ENCODE results near the gene TNFRSF18. TPM values are rescaled to one million over a fixed set of nuclear protein-coding genes. Genes with fewer than 3 reads are reported as not detected.
A peak's percentile ranks its signal among the peaks of the same experiment; 100 is the strongest.

TNFRSF18 gene, protein sequence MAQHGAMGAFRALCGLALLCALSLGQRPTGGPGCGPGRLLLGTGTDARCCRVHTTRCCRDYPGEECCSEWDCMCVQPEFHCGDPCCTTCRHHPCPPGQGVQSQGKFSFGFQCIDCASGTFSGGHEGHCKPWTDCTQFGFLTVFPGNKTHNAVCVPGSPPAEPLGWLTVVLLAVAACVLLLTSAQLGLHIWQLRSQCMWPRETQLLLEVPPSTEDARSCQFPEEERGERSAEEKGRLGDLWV
- total RNA-seq = 1 to 10 TPM; 1.6 to 2.2 (median 2.2) TPM
- long read RNA-seq, donor 1, partial matches to known transcripts = 1 of 6 reads
- long read RNA-seq, donor 1, other reads (novel, unspliced or antisense) = 1 of 6 reads
- long read RNA-seq, donor 2, partial matches to known transcripts = 0 of 5 reads
- long read RNA-seq, donor 2, other reads (novel, unspliced or antisense) = 2 of 5 reads

DNA sequence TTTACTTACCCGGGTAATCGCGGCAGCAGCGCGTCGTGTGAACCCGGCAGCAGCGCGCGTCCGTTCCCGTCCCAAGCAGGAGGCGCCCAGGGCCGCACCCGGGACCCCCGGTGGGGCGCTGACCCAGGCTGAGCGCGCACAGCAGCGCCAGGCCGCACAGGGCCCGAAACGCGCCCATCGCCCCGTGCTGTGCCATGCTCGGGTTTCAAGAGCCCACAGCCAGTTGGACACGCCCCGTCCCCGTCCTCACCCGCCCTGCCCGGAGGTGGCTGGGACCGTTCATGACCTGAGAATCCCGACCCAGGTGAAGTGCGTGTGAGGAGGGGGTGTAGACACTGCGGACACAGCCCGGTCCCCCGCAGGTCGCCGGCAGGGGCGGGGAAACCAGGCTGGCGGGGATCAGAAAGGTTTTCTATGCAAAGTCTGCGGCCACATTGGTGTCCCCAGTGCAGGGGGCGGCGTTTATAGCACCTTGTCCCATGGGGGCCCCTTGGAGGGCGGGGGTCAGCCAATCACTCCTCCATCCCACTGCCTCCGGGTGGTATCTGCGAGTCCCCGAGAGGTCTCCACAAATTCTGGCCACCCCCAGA, at the start of gene TNFRSF18:
TNFRSF18 (minus strand) TSS at position 217 of the 590 bp plus-strand sequence; CDS start at position 196, 21 bp downstream.
- Histone ChIP-seq H3K9me3 (no peaks in the 10 kb centered on the region), H3K36me3 (ENCODE audit: low read depth) (no peaks in the 10 kb centered on the region), H3K4me3 (no peak within 1 kb of the TSS), H3K4me1 (ENCODE audit: low read depth) (peaks cover 14% of the 10 kb centered on the region)
- DNase-seq (peak; percentile 54 to 69 (median 66)), ATAC-seq (peak; percentile 44)
- intact Hi-C loops (cut with DNase I, micrococcal nuclease) = no loop called here
- TF ChIP-seq, protein P1, sequence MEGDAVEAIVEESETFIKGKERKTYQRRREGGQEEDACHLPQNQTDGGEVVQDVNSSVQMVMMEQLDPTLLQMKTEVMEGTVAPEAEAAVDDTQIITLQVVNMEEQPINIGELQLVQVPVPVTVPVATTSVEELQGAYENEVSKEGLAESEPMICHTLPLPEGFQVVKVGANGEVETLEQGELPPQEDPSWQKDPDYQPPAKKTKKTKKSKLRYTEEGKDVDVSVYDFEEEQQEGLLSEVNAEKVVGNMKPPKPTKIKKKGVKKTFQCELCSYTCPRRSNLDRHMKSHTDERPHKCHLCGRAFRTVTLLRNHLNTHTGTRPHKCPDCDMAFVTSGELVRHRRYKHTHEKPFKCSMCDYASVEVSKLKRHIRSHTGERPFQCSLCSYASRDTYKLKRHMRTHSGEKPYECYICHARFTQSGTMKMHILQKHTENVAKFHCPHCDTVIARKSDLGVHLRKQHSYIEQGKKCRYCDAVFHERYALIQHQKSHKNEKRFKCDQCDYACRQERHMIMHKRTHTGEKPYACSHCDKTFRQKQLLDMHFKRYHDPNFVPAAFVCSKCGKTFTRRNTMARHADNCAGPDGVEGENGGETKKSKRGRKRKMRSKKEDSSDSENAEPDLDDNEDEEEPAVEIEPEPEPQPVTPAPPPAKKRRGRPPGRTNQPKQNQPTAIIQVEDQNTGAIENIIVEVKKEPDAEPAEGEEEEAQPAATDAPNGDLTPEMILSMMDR (IDR thresholded peaks at IDR 0.05) = no peak

DNA sequence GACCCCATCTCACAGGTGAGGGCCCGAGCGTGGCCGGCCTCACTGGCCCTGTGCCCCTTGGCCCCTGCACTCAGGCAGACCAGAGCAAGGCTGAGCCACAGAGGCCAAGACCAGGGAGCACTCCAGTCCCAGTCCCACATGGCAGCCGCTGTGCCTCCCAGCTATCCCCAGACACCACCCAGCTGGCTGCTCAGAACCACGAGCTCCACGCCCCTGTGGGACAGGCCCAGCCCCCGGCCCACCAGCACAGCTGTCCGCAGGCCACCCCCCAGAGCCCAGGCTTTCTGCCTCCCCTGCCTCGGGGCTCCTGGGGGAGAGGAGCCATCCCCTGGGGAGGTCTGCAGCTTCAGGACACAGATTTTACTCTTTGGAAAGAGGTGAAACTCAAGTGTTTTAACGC, 49.2 kb upstream of the TNFRSF18 start:
- no peak overlapping the region for H3K4me3 ChIP-seq
- intact Hi-C loops (cut with DNase I, micrococcal nuclease) = loop anchor here in 1 of 2 donors (10.0 kb wide), 1 partner anchor 131 kb away; no protein-coding TSS in a partner anchor
- H3K4me1 ChIP-seq (ENCODE audit: low read depth) = no peaks in the 10 kb centered on the region
- TF ChIP-seq, protein P1 (IDR thresholded peaks at IDR 0.05) = no peak
- peaks cover 6% of the 10 kb centered on the region for H3K36me3 ChIP-seq (ENCODE audit: low read depth)
- DNase-seq (no peak), ATAC-seq (no peak)
- H3K9me3 ChIP-seq = no peaks in the 10 kb centered on the region

DNA sequence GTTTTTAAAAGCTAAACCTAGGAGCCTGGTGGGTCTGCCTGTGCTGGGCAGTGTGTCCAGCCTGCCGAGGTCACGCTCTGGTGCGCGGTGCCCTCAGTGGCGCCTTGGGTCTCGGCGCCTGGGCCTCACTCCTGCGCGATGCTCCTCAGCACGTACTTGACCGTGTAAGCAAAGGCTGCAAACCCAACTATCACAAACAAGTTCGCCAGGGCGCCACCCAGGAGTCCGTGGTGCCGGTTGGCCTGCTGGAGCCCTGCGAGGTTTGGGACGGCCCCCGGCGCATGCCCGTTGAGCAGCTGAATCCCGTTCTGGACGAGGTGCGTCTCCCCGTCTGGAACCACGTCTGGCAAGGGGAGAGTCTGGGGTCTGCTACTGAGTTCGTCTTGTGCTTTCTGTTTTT, 48.7 kb upstream of the TNFRSF18 start:
- peaks cover 6% of the 10 kb centered on the region for H3K36me3 ChIP-seq (ENCODE audit: low read depth)
- TF ChIP-seq, protein P1 (IDR thresholded peaks at IDR 0.05) = no peak
- H3K9me3 ChIP-seq = no peaks in the 10 kb centered on the region
- ATAC-seq = no peak
- H3K4me3 ChIP-seq = no peak overlapping the region
- intact Hi-C loops (cut with DNase I, micrococcal nuclease) = loop anchor here in 1 of 2 donors (10.0 kb wide), 1 partner anchor 130 kb away; no protein-coding TSS in a partner anchor
- H3K4me1 ChIP-seq (ENCODE audit: low read depth) = no peaks in the 10 kb centered on the region
- no peak for DNase-seq

DNA sequence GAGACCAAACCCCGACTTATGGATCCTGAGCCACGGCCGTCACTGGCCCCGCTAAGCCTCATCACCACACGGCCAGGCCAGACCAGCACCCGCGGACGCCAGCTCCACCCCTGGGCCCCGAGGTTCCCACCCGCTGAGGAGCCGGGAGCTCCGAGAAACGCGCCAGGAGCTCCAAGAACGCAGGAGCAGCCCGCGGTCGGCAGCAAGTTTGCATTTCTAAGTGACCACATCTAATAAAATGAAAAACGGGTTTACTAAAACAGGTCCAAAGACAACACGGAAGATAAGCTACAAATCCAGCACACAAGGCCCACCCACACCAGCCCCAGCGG, 48.2 kb upstream of the TNFRSF18 start:
- no peak overlapping the region for H3K4me3 ChIP-seq
- TF ChIP-seq, protein P1 (IDR thresholded peaks at IDR 0.05) = no peak
- H3K36me3 ChIP-seq (ENCODE audit: low read depth) = peaks cover 6% of the 10 kb centered on the region
- no peaks in the 10 kb centered on the region for H3K4me1 ChIP-seq (ENCODE audit: low read depth)
- intact Hi-C loops (cut with DNase I, micrococcal nuclease) = loop anchor here in 1 of 2 donors (10.0 kb wide), 1 partner anchor 130 kb away; no protein-coding TSS in a partner anchor
- DNase-seq = no peak
- ATAC-seq = no peak
- H3K9me3 ChIP-seq = no peaks in the 10 kb centered on the region

DNA sequence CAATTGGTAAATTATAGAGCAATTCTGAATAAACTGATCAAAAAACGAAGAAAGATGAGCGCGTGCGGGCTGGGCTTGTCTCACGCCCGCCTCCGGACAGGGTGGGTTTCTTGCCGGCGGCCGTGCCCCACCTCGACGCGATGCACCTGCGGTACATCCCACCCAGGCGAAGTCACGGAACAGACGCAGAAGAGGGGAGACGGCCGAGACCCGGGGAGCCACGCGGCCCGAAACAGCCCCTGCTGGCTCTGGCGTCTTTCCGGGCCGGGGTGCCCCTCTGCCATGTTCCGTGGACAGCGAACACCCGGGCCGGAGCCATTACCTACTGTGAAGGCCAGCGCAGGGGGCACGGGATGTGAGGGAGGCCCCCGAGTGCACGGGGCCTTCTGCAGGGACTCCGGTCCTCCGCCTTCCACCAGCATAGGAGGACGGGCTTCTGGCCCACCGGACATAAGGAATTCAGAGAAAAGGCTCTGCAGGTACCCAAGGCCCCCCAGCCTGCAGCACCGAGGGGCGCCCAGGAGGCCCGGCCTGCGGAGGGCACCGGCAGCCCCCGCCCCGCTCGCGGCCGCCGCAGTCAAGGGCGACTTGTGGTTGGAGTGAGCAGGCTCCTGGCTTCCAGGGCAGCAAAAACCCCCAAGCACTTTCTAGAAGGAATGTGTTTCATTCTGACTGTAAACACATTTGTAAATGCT, 47.7 kb upstream of the TNFRSF18 start:
- Histone ChIP-seq H3K36me3 (ENCODE audit: low read depth) (peaks cover 6% of the 10 kb centered on the region), H3K4me1 (ENCODE audit: low read depth) (no peaks in the 10 kb centered on the region), H3K9me3 (no peaks in the 10 kb centered on the region), H3K4me3 (no peak overlapping the region)
- TF ChIP-seq, protein P1 (IDR thresholded peaks at IDR 0.05) = no peak
- no peak for ATAC-seq
- intact Hi-C loops (cut with DNase I, micrococcal nuclease) = loop anchor here in 1 of 2 donors (10.0 kb wide), 1 partner anchor 129 kb away; no protein-coding TSS in a partner anchor
- peak in 1 of 3 donors; percentile 44 for DNase-seq
